Measurements from ENCODE around the gene ANKS1A.

- no peak for TF ChIP-seq POLR2A (IDR thresholded peaks at IDR 0.05)
- no peak for TF ChIP-seq CTCF (IDR thresholded peaks at IDR 0.05 in 8 of 11, conservative IDR thresholded peaks at IDR 0.05 in 3 of 11)
These were observed 193.8 kb downstream of the ANKS1A start for GRCh38 chr6:35082733-35083403.
